Stimulated activated naive CD8-positive, alpha-beta T cell treated with anti-CD3 and anti-CD28 coated beads, Interleukin-15, amount 100 ng/mL, for 72 hours (primary cell): ENCODE data around the gene SCYL2.
"Not testable (repeated sequence)": the region's sequence is repeated elsewhere in the genome, so short reads cannot be mapped to it uniquely, and the experiment has no call there.

ENCODE experiments used
- ATAC-seq: fragments of 150-1000 bp; cut with Tn5 transposase; 2 replicates; pipeline ENCODE4 v1.10.0; 2021; ENCODE audit warnings: mild to moderate bottlenecking, moderate library complexity
- DNase-seq, 2 donors: peaks; one replicate each; pipeline ENCODE4 v3.0.0; 2021 to 2022
- H3K27ac Mint-ChIP-seq, 2 donors: one replicate each; pipeline ENCODE4 v1.8.0; 2022; ENCODE audit warnings: mild to moderate bottlenecking in 2 of 2, mixed read lengths in 2 of 2, moderate library complexity in 2 of 2
- H3K27me3 Mint-ChIP-seq: one replicate; pipeline ENCODE4 v1.8.0; 2022; ENCODE audit warnings: mixed read lengths
- H3K4me1 Mint-ChIP-seq: one replicate; pipeline ENCODE4 v1.8.0; 2022; ENCODE audit warnings: mild to moderate bottlenecking, mixed read lengths
- H3K4me3 Mint-ChIP-seq, 2 donors: one replicate each; pipeline ENCODE4 v1.8.0; 2022; ENCODE audit warnings: mild to moderate bottlenecking in 2 of 2, mixed read lengths in 2 of 2, moderate library complexity in 1 of 2
- H3K9me3 Mint-ChIP-seq, 2 donors: one replicate each; pipeline ENCODE4 v1.8.0; 2022; ENCODE audit warnings: mixed read lengths in 2 of 2

The SCYL2 gene

GRCh38 chr12:100337299-100337698 lies 70.3 kb downstream of the SCYL2 start:
- Mint-ChIP-seq H3K9me3 (peaks cover 1 to 2% of the 10 kb centered on the region in 2 donors), H3K4me1 (no peaks in the 10 kb centered on the region), H3K27ac (no peak overlapping the region), H3K4me3 (no peak overlapping the region), H3K27me3 (no peaks in the 10 kb centered on the region)
- ATAC-seq, result no peak
- no peak for DNase-seq

GRCh38 chr12:100337727-100338126 lies 70.8 kb downstream of the SCYL2 start:
- DNase-seq (no peak), ATAC-seq (no peak)
- Mint-ChIP-seq H3K9me3 (peaks cover 5 to 6% of the 10 kb centered on the region in 2 donors), H3K4me1 (no peaks in the 10 kb centered on the region), H3K27me3 (no peaks in the 10 kb centered on the region), H3K4me3 (no peak overlapping the region), H3K27ac (no peak overlapping the region)

GRCh38 chr12:100339071-100339470 lies 72.1 kb downstream of the SCYL2 start:
- ATAC-seq, result no peak
- H3K9me3 Mint-ChIP-seq, result peaks cover 5 to 7% of the 10 kb centered on the region in 2 donors
- DNase-seq, result no peak
- no peaks in the 10 kb centered on the region for H3K27me3 Mint-ChIP-seq
- no peaks in the 10 kb centered on the region for H3K4me1 Mint-ChIP-seq
- no peak overlapping the region for H3K27ac Mint-ChIP-seq
- no peak overlapping the region for H3K4me3 Mint-ChIP-seq

GRCh38 chr12:100342897-100343296 lies 75.9 kb downstream of the SCYL2 start:
- not testable (repeated sequence) for H3K4me1 Mint-ChIP-seq, H3K27me3 Mint-ChIP-seq, DNase-seq, H3K4me3 Mint-ChIP-seq, H3K27ac Mint-ChIP-seq, ATAC-seq, H3K9me3 Mint-ChIP-seq

- H3K9me3 Mint-ChIP-seq, H3K4me1 Mint-ChIP-seq, DNase-seq, H3K4me3 Mint-ChIP-seq, H3K27me3 Mint-ChIP-seq, H3K27ac Mint-ChIP-seq, ATAC-seq: not testable (repeated sequence)
Measured at GRCh38 chr12:100344351-100344750, 77.4 kb downstream of the SCYL2 start.

GRCh38 chr12:100345020-100345767 lies 78.2 kb downstream of the SCYL2 start:
- ATAC-seq (no peak), DNase-seq (no peak)
- no peaks in the 10 kb centered on the region for H3K27me3 Mint-ChIP-seq

GRCh38 chr12:100346660-100347059 lies 79.7 kb downstream of the SCYL2 start:
- DNase-seq, result no peak
- Mint-ChIP-seq H3K27me3 (no peaks in the 10 kb centered on the region), H3K27ac (no peak overlapping the region)

More at GRCh38 chr12:100345020-100345767, 78.2 kb downstream of the SCYL2 start:
- Mint-ChIP-seq H3K27ac (no peak overlapping the region), H3K4me1 (no peaks in the 10 kb centered on the region), H3K9me3 (peaks cover 5 to 7% of the 10 kb centered on the region in 2 donors), H3K4me3 (no peak overlapping the region)

GRCh38 chr12:100348657-100349454 lies 81.9 kb downstream of the SCYL2 start:
- H3K27ac Mint-ChIP-seq, result no peak overlapping the region
- no peak for ATAC-seq

More at GRCh38 chr12:100346660-100347059, 79.7 kb downstream of the SCYL2 start:
- H3K4me1 Mint-ChIP-seq, result no peaks in the 10 kb centered on the region
- H3K9me3 Mint-ChIP-seq, result peaks cover 5 to 7% of the 10 kb centered on the region in 2 donors
- ATAC-seq, result no peak
- H3K4me3 Mint-ChIP-seq, result no peak overlapping the region

GRCh38 chr12:100356644-100357223 lies 89.8 kb downstream of the SCYL2 start, which contains the start of gene SLC17A8:
Gene SLC17A8 (plus strand): TSS chr12:100357074. CDS start chr12:100357392, 318 bp downstream.
- DNase-seq (no peak), ATAC-seq (peak; percentile 33)
- peaks cover 53% of the 10 kb centered on the region for H3K27me3 Mint-ChIP-seq
- no peaks in the 10 kb centered on the region for H3K4me1 Mint-ChIP-seq
- H3K4me3 Mint-ChIP-seq, result no peak within 1 kb of the TSS
- H3K9me3 Mint-ChIP-seq, result no peaks in the 10 kb centered on the region
- no peak within 1 kb of the TSS for H3K27ac Mint-ChIP-seq

More at GRCh38 chr12:100348657-100349454, 81.9 kb downstream of the SCYL2 start:
- Mint-ChIP-seq H3K4me3 (no peak overlapping the region), H3K9me3 (no peaks in the 10 kb centered on the region), H3K27me3 (peaks cover 7% of the 10 kb centered on the region), H3K4me1 (no peaks in the 10 kb centered on the region)
- no peak for DNase-seq

GRCh38 chr12:100359248-100359647 lies 92.3 kb downstream of the SCYL2 start:
- Mint-ChIP-seq H3K9me3 (no peaks in the 10 kb centered on the region), H3K4me1 (no peaks in the 10 kb centered on the region), H3K27me3 (peaks cover 46% of the 10 kb centered on the region), H3K27ac (no peak overlapping the region), H3K4me3 (no peak overlapping the region)
- DNase-seq, result no peak
- ATAC-seq, result no peak

GRCh38 chr12:100359822-100360221 lies 92.8 kb downstream of the SCYL2 start:
- DNase-seq, result no peak
- Mint-ChIP-seq H3K27me3 (peaks cover 40% of the 10 kb centered on the region), H3K4me1 (no peaks in the 10 kb centered on the region), H3K27ac (no peak overlapping the region), H3K9me3 (no peaks in the 10 kb centered on the region), H3K4me3 (no peak overlapping the region)
- ATAC-seq, result no peak

GRCh38 chr12:100360450-100360849 lies 93.5 kb downstream of the SCYL2 start:
- Mint-ChIP-seq H3K9me3 (no peaks in the 10 kb centered on the region), H3K27me3 (peaks cover 35% of the 10 kb centered on the region), H3K27ac (no peak overlapping the region), H3K4me1 (no peaks in the 10 kb centered on the region), H3K4me3 (no peak overlapping the region)
- DNase-seq (no peak), ATAC-seq (no peak)

GRCh38 chr12:100364324-100364723 lies 97.3 kb downstream of the SCYL2 start:
- Mint-ChIP-seq H3K27me3 (peaks cover 26% of the 10 kb centered on the region), H3K4me3 (no peak overlapping the region), H3K27ac (no peak overlapping the region), H3K4me1 (no peaks in the 10 kb centered on the region), H3K9me3 (no peaks in the 10 kb centered on the region)
- no peak for DNase-seq
- no peak for ATAC-seq

- DNase-seq (no peak), ATAC-seq (no peak)
- H3K9me3 Mint-ChIP-seq, result no peaks in the 10 kb centered on the region
- no peak overlapping the region for H3K4me3 Mint-ChIP-seq
- no peaks in the 10 kb centered on the region for H3K4me1 Mint-ChIP-seq
- no peak overlapping the region for H3K27ac Mint-ChIP-seq
- H3K27me3 Mint-ChIP-seq, result peaks cover 25% of the 10 kb centered on the region
Measured at GRCh38 chr12:100365411-100365810, 98.4 kb downstream of the SCYL2 start.

- Mint-ChIP-seq H3K4me1 (no peaks in the 10 kb centered on the region), H3K9me3 (no peaks in the 10 kb centered on the region), H3K27me3 (peaks cover 9% of the 10 kb centered on the region), H3K27ac (no peak overlapping the region), H3K4me3 (no peak overlapping the region)
- no peak for DNase-seq
- ATAC-seq, result no peak
Measured at GRCh38 chr12:100368066-100368465, 101.1 kb downstream of the SCYL2 start.

- H3K4me3 Mint-ChIP-seq, result no peak overlapping the region
- H3K27me3 Mint-ChIP-seq, result peaks cover 19% of the 10 kb centered on the region
- no peaks in the 10 kb centered on the region for H3K4me1 Mint-ChIP-seq
- DNase-seq (no peak), ATAC-seq (no peak)
- H3K9me3 Mint-ChIP-seq, result no peaks in the 10 kb centered on the region
- H3K27ac Mint-ChIP-seq, result no peak overlapping the region
Measured at GRCh38 chr12:100371146-100371545, 104.2 kb downstream of the SCYL2 start.
